Suprapubic skin (tissue), 3 donors: ENCODE data around the gene SHROOM4.

ENCODE experiments used
- CTCF ChIP-seq, 2 donors: fragments of 200-600 bp in 1 of 2; fragments of 450-650 bp in 1 of 2; sonication (generic) in 1 of 2; IDR thresholded peaks; one replicate each; pipeline ENCODE4 v1.5.1; 2016 to 2019; ENCODE audit warnings: antibody characterized with exemption in 2 of 2, mild to moderate bottlenecking in 1 of 2, moderate library complexity in 1 of 2
- POLR2AphosphoS5 ChIP-seq, 3 donors: sonication (generic); formaldehyde crosslinking; IDR thresholded peaks; one replicate each; pipeline ENCODE4 v1.6.1; 2017; ENCODE audit warnings: antibody characterized with exemption in 3 of 3

- TF ChIP-seq CTCF (IDR thresholded peaks at IDR 0.05): no peak
- no peak for TF ChIP-seq POLR2AphosphoS5 (IDR thresholded peaks at IDR 0.05)
Observed at GRCh38 chrX:50680990-50681389, 133.0 kb downstream of the SHROOM4 start.
